ENCODE data around the gene MYBPHL.

DNA sequence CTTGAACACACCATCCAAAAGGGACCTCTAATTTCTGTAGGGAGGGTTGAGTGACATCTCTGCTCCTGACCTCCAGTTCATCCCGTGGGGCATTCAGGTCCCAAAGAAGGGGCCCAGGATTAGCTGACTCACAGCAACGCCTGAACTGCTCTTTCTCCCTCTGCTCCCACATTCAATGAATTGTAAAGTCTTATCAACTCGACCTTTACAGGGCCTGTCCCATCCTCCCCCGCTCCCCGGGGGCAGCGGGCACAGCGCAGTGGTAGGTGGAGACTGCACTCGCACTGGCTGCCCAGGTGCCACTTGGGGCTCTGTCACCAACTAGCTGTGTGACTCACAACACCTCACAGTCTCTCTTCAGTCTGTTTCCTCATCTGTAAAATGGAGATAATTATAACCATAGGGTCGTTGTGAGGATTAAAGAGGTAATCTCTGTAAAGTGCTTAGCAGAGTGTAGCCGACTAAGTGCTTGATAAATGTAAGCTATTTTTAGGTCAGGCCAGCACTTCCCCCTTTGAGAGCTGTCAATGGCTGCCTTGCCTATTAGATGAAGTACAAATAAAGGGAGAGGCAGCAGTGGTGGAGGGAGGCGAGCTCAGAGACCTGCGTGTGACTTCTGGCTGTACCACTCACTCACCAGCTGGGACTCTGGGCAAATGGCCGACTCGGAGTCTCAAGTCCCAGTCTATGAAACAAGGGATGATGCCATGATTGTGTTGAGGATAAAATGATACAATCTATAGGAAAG, 637 bp upstream of the MYBPHL start:
- TF ChIP-seq, protein P1, sequence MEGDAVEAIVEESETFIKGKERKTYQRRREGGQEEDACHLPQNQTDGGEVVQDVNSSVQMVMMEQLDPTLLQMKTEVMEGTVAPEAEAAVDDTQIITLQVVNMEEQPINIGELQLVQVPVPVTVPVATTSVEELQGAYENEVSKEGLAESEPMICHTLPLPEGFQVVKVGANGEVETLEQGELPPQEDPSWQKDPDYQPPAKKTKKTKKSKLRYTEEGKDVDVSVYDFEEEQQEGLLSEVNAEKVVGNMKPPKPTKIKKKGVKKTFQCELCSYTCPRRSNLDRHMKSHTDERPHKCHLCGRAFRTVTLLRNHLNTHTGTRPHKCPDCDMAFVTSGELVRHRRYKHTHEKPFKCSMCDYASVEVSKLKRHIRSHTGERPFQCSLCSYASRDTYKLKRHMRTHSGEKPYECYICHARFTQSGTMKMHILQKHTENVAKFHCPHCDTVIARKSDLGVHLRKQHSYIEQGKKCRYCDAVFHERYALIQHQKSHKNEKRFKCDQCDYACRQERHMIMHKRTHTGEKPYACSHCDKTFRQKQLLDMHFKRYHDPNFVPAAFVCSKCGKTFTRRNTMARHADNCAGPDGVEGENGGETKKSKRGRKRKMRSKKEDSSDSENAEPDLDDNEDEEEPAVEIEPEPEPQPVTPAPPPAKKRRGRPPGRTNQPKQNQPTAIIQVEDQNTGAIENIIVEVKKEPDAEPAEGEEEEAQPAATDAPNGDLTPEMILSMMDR (IDR thresholded peaks at IDR 0.05) = no peak
- TF ChIP-seq POLR2A (IDR thresholded peaks at IDR 0.05) = no peak
